DND-41 (cell line): ENCODE measurements around the gene CD93.
A peak's percentile ranks its signal among the peaks of the same experiment; 100 is the strongest.

Experiments used
- ATAC-seq: fragments of 200-7000 bp; cut with Tn5 transposase; 3 replicates; pipeline ENCODE4 v1.9.1; 2021; ENCODE audit warnings: low read depth; ENCODE audit not compliant: insufficient read depth
- DNase-seq: peaks from one replicate; pipeline ENCODE4 v3.0.0-alpha.2; 2020
- H2AFZ ChIP-seq: 2 replicates; pipeline ENCODE4 v1.6.0; 2012; ENCODE audit warnings: low read depth, low read length
- H3K27ac ChIP-seq: 2 replicates; pipeline ENCODE4 v1.5.1; 2012; ENCODE audit warnings: low read length, inconsistent platforms
- H3K27me3 ChIP-seq: fragments of 200-600 bp; sonication (generic); 2 replicates; pipeline ENCODE4 v1.6.0; 2012; ENCODE audit warnings: low read length, mild to moderate bottlenecking, inconsistent platforms; ENCODE audit not compliant: insufficient read depth, poor library complexity
- H3K36me3 ChIP-seq: 2 replicates; pipeline ENCODE4 v1.5.1; 2012; ENCODE audit warnings: low read length, inconsistent platforms; ENCODE audit not compliant: insufficient read depth
- H3K4me1 ChIP-seq: 2 replicates; pipeline ENCODE4 v1.5.1; 2012; ENCODE audit warnings: mild to moderate bottlenecking, low read length; ENCODE audit not compliant: insufficient read depth
- H3K4me2 ChIP-seq: 2 replicates; pipeline ENCODE4 v1.6.0; 2012; ENCODE audit warnings: mild to moderate bottlenecking, moderate library complexity, low read length, inconsistent platforms; ENCODE audit not compliant: insufficient read depth
- H3K4me3 ChIP-seq, 2 experiments: fragments of 200-600 bp in 1 of 2; shearing (Covaris generic) in 1 of 2; 2 replicates each; pipeline ENCODE4 v1.5.1; 2012 to 2016; ENCODE audit warnings: inconsistent platforms in 2 of 2, low read length in 2 of 2, mild to moderate bottlenecking in 2 of 2, low read depth in 1 of 2, moderate library complexity in 1 of 2
- H3K79me2 ChIP-seq: 2 replicates; pipeline ENCODE4 v1.6.0; 2012; ENCODE audit warnings: low read length, inconsistent platforms; ENCODE audit not compliant: insufficient read depth
- H3K9ac ChIP-seq: 2 replicates; pipeline ENCODE4 v1.6.0; 2012; ENCODE audit warnings: low read depth, mild to moderate bottlenecking, inconsistent platforms, low read length, moderate library complexity
- H3K9me3 ChIP-seq: 2 replicates; pipeline ENCODE4 v1.5.1; 2012; ENCODE audit warnings: low read length, moderate library complexity, mild to moderate bottlenecking, inconsistent platforms; ENCODE audit not compliant: insufficient read depth, severe bottlenecking
- H4K20me1 ChIP-seq: 2 replicates; pipeline ENCODE4 v1.6.0; 2012; ENCODE audit warnings: low read length; ENCODE audit not compliant: insufficient read depth
- CTCF ChIP-seq: IDR thresholded peaks from 2 replicates; pipeline ENCODE4 v1.5.1; 2012; ENCODE audit warnings: borderline replicate concordance, low read length, moderate library complexity, mild to moderate bottlenecking; ENCODE audit not compliant: poor library complexity, severe bottlenecking; ENCODE audit errors: extremely low read depth
- EZH2 ChIP-seq: IDR thresholded peaks from 3 replicates; pipeline ENCODE4 v1.6.1; 2012; ENCODE audit warnings: borderline replicate concordance, low read depth, mild to moderate bottlenecking, moderate library complexity, low read length, inconsistent platforms; ENCODE audit not compliant: severe bottlenecking

The CD93 gene

DNA sequence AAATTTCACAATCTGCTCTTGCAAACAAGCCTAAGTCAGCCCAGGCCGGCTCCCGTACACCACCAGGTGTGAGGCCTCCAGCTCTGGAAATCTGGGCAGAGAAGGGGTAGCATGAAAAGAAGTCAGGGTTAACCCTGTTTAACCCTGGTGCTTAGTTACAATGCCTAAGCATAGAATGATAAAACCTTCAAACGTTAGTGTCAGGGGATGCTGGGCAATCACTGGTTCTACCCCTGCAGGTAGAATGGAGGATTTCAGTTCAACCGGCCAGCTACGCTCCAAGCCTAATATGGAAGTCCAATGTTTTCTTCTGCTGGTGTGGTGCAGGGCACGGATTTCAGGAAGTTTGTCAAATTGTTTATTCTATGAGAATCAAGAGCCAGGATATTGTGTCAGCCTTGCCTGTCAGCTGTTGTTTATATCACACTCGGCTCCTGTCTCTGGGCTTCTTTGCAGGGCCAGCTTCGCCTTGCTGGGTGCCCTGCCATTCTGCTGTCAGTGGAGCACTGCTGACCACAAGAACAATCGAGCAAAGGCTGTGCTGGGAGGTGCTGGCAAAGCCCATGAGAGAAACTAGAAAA lies 20.2 kb upstream of the CD93 start:
- no peak overlapping the region for H3K4me3 ChIP-seq
- TF ChIP-seq CTCF = no peak
- no peak for TF ChIP-seq EZH2
- ATAC-seq (no peak), DNase-seq (no peak)
- peaks cover 10% of the 10 kb centered on the region for H3K4me1 ChIP-seq
- no peaks in the 10 kb centered on the region for H4K20me1 ChIP-seq
- no peaks in the 10 kb centered on the region for H3K36me3 ChIP-seq
- no peak overlapping the region for H2AFZ ChIP-seq
- H3K4me2 ChIP-seq = no peak overlapping the region
- H3K79me2 ChIP-seq = no peaks in the 10 kb centered on the region
- no peaks in the 10 kb centered on the region for H3K9me3 ChIP-seq
- H3K9ac ChIP-seq = no peak overlapping the region
- H3K27ac ChIP-seq = peak overlapping the region; percentile 17; the same call in 1 of the 2 replicates
- H3K27me3 ChIP-seq = no peaks in the 10 kb centered on the region

- Histone ChIP-seq H3K4me2 (no peak overlapping the region), H3K27ac (no peak overlapping the region), H3K36me3 (no peaks in the 10 kb centered on the region), H4K20me1 (no peaks in the 10 kb centered on the region), H3K79me2 (no peaks in the 10 kb centered on the region), H3K4me3 (no peak overlapping the region), H3K27me3 (no peaks in the 10 kb centered on the region), H2AFZ (no peak overlapping the region), H3K9me3 (no peaks in the 10 kb centered on the region), H3K4me1 (no peaks in the 10 kb centered on the region), H3K9ac (no peak overlapping the region)
- no peak for ATAC-seq
- no peak for DNase-seq
- TF ChIP-seq CTCF (no peak), EZH2 (no peak)
Observed at GRCh38 chr20:23105193-23105592, 19.1 kb upstream of the CD93 start.

DNA sequence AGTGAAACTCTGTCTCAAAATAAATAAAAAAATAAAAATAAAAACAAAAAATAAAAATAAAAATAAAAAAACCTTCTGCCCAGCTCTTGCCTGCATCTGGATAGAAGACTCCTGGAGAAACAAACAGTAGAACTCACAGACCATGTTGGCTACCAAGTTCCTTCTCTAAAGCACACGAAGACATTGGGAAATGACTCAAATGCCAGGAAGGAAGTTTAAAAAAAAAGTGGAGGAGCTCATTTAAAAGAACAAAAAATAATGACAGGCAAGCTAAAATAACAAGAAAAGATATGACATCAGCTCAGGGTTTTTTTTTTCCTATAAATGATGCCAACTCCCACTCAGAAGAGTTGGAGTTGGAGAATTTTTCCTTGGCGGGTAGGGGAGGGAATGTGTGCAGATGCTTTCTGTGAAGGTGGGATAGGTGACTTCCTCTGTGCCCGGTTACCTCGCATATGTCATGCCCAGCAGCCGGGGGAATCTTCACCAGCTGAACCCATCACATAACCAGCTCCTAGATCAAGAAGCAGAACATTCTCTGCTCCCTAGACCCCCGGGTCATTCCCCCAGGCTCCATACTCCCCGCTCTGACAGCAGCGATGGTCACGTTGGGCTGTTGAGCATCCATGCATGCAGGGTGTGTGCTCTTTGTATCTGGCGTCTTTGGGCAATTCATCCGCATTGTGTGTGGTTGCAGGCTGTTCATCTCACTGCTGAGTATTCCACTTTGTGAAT lies 17.3 kb upstream of the CD93 start:
- TF ChIP-seq EZH2 (no peak), CTCF (no peak)
- Histone ChIP-seq H3K27me3 (no peaks in the 10 kb centered on the region), H4K20me1 (no peaks in the 10 kb centered on the region), H3K79me2 (no peaks in the 10 kb centered on the region), H3K9ac (no peak overlapping the region), H3K4me2 (no peak overlapping the region), H3K27ac (no peak overlapping the region), H2AFZ (no peak overlapping the region), H3K4me3 (no peak overlapping the region), H3K9me3 (no peaks in the 10 kb centered on the region), H3K4me1 (no peaks in the 10 kb centered on the region), H3K36me3 (no peaks in the 10 kb centered on the region)
- ATAC-seq = no peak
- no peak for DNase-seq
